Mesodermal cell (in vitro differentiated cells): ENCODE data around the gene DLG5.

Experiments
- H3K27ac ChIP-seq: 2 replicates; pipeline ENCODE4 v1.7.0; 2013; ENCODE audit warnings: mild to moderate bottlenecking, low read depth, low read length, moderate library complexity; ENCODE audit not compliant: severe bottlenecking
- H3K36me3 ChIP-seq: 2 replicates; pipeline ENCODE4 v1.7.1; 2013; ENCODE audit warnings: mild to moderate bottlenecking, low read length, moderate library complexity; ENCODE audit not compliant: control insufficient read depth, insufficient read depth
- H3K4me1 ChIP-seq: one replicate; pipeline ENCODE4 v1.7.1; 2013; ENCODE audit warnings: mild to moderate bottlenecking, low read length; ENCODE audit not compliant: insufficient read depth, control insufficient read depth, poor library complexity, severe bottlenecking
- H3K4me3 ChIP-seq: 2 replicates; pipeline ENCODE4 v1.7.0; 2013; ENCODE audit warnings: low read length, control low read depth, mild to moderate bottlenecking; ENCODE audit not compliant: insufficient read depth, poor library complexity, severe bottlenecking; ENCODE audit errors: extremely low read depth
- H3K9me3 ChIP-seq: 2 replicates; pipeline ENCODE4 v1.7.1; 2013; ENCODE audit warnings: mild to moderate bottlenecking, low read length, moderate library complexity; ENCODE audit not compliant: control insufficient read depth
- WGBS, 2 experiments: methylation state at CpG; one replicate each; pipeline ENCODE4 v1.1.5; 2013; ENCODE audit warnings: missing lambda C conversion rate in 2 of 2; ENCODE audit not compliant: insufficient coverage in 2 of 2; 5-methylcytosine and 5-hydroxymethylcytosine counted together

Gene DLG5

DNA sequence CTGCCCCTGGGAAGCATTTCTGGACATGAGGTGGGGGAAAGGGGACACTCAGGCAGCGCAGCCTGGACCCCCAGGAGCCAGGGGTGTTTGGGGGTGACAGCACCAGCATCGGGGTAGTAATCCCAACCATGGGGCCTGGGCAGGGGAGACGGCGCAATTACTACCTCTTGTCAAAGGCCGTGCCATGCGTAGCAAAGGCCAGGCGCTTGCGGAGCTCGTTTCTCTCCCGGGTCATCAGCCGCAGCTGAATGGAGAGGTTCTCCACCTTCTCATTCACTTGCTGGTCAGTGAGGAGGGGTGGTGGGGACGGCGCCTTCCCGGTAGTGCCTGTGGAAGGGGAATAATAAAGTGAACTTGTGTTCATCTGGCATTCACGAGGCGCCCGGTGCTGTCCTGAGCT, 70.0 kb downstream of the DLG5 start:
- no peak overlapping the region for H3K4me3 ChIP-seq
- WGBS, 2 experiments = 96 to 98% methylated on average over 8 to 15 of the region's 17 CpGs
- H3K9me3 ChIP-seq = no peaks in the 10 kb centered on the region
- H3K27ac ChIP-seq = no peak overlapping the region
- H3K36me3 ChIP-seq = peaks cover 72% of the 10 kb centered on the region
- H3K4me1 ChIP-seq = no peaks in the 10 kb centered on the region

DNA sequence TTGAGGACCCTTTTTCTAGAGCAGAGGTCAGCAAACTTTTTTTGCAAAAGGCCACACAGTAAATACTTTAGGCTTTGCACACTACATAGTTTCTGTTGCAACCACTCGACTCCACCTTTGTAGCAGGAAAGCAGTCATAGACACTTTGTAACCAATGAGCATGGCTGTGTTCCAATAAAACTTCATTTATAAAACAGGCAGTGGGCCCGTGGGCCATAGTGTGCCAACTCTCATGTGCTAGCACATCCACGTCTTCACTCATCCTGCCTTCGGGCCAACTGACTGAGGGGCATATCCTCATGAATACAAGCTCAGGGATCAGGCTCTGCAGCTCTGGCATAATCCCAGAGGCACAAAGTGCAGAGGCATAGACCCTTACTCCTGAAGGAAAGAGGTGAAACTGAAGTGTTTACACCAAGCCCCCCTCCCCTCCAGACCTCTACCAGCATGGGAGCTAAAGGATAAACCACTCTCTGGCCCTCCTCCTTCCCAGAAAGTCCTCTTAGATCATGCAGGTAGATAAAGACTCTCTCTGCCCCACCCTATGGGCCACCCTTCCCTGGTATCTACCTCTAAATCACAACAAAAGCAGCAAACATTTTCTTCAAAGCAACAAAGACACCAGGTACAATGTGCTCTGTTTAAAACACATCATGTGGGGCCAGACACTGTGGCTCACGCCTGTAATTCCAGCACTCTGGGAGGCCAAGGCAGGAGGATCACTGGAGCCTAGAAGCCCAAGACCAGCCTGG, 71.0 kb downstream of the DLG5 start:
- Histone ChIP-seq H3K4me1 (no peaks in the 10 kb centered on the region), H3K36me3 (peaks cover 80% of the 10 kb centered on the region), H3K9me3 (no peaks in the 10 kb centered on the region), H3K27ac (no peak overlapping the region), H3K4me3 (no peak overlapping the region)
- WGBS, 2 experiments = 93 to 95% methylated on average over 4 to 5 of the region's 5 CpGs

DNA sequence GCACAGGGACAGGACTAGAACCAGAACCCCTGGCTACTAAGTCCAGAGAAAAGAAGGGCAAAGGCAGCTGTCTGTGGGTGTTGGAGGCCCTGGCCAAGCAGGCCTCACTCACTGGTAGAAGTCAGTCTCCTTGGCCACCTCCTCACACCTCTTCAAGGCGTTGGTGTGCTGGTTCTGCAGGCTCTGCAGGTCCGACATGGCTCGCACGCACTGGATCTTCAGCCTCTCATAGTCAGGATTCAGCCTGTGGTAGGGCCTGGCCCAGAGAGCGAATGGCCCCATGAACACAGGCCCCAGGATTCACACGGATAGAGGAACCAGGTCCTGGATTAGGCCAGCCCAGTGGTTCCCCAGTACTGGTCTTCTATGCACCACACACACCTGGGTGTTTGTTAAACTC, 72.4 kb downstream of the DLG5 start:
- H3K36me3 ChIP-seq = peaks cover 90% of the 10 kb centered on the region
- whole genome bisulfite sequencing, 2 experiments = 92 to 97% methylated on average over 3 to 6 of the region's 6 CpGs
- no peaks in the 10 kb centered on the region for H3K4me1 ChIP-seq
- H3K27ac ChIP-seq = no peak overlapping the region
- no peaks in the 10 kb centered on the region for H3K9me3 ChIP-seq
- H3K4me3 ChIP-seq = no peak overlapping the region

- Histone ChIP-seq H3K27ac (no peak overlapping the region), H3K4me3 (no peak overlapping the region), H3K9me3 (no peaks in the 10 kb centered on the region), H3K36me3 (peaks cover 83% of the 10 kb centered on the region), H3K4me1 (no peaks in the 10 kb centered on the region)
- WGBS, 2 experiments = 98 to 99% methylated on average over 14 to 16 of the region's 16 CpGs
Observed at GRCh38 chr10:77853256-77853655, 73.3 kb downstream of the DLG5 start.

DNA sequence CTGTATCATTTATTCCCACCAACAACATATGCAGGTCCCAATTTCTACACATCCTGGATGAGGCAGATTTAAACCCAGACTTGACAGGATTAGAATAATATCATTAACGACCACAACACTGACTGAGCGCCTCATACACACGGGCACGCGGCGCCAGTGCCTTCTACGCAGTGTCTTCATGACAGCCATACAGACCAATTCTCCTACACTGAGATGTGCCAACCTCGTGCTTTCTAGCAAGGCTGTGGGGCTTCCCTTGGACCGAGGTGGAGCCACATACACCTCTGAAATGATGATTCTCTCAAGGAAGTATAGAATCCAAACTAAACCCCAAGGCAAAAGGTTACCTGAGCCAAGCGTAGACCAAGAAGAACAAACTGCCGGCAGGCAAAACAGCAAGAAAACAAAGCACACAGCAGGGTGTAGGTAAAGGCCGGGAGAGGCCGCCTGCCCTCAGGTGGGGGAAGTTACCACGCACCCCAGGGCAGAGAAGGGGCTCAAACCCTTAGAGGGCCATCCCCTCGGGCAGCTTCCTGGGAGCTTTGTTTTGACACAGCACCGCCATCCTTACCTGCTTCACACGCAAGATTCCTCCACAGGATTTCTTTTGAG, 75.8 kb downstream of the DLG5 start:
- Histone ChIP-seq H3K9me3 (no peaks in the 10 kb centered on the region), H3K27ac (no peak overlapping the region), H3K36me3 (peaks cover 69% of the 10 kb centered on the region), H3K4me3 (no peak overlapping the region), H3K4me1 (peaks cover 18% of the 10 kb centered on the region)
- WGBS, 2 experiments = 82 to 88% methylated on average over 12 to 13 of the region's 17 CpGs

DNA sequence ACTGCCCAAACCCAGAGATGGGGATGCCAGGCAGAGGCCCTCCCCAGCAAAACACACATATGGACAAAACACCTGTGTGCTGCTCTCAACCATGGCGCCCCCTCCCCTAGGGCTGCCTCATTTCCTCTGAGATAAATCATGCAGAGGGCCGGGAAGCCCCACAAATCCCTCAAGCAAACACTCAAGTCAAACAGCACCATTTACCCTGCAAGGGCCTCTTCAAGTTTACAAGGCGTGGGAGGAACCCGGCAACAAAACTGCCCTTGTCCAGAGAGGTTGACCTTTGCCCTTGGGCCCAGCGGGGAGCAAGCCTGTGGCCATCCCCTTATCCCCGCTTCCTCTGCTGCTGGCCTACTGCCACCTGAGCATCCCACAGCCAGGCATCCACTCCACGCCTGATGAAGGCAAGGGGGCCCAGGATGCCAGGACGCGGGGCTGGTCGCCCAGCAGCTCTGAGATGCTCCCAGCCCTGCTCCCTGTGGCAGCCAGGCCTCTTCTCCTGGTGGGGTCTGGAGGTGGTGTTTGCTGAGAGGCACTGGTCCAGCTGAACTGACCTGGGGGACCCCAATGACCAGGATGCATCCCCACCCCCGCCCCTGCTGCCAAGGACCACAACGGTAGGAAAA, 77.4 kb downstream of the DLG5 start:
- Histone ChIP-seq H3K36me3 (peaks cover 64% of the 10 kb centered on the region), H3K9me3 (no peaks in the 10 kb centered on the region), H3K4me3 (no peak overlapping the region), H3K27ac (no peak overlapping the region), H3K4me1 (peaks cover 34% of the 10 kb centered on the region)
- 59 to 66% methylated on average over 8 to 9 of the region's 12 CpGs for WGBS, 2 experiments

DNA sequence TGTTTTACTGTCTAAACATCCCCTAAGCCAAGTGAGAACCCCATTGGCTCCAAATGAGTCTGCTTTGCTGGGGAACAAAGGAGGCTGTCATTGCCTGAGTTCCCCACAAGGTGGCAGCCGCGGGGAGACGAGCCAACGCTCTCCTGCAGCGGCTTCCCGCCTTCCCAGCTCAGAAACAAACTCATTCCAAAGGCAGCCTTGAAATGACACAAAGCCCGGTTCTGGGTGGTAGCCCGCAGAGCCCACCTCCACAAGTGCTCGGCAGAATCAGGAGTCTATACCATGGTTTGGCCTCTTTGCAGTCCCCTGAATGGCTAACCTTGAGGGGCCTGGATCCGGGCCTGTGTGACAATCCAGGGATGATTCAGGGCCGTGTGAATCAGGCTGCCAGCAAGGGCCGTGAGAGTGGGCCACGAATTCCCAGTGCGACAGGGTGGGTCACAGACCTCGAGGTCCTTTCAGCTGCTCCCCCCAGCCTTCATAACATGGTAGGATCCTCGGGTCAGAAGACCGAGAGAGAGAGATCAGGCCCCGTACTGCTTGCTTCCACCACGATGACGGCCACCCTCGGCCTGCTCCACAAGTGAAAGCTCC, 79.7 kb downstream of the DLG5 start:
- WGBS, 2 experiments = 40 to 43% methylated on average over 21 of the region's 21 CpGs
- Histone ChIP-seq H3K27ac (peak overlapping the region; percentile 69), H3K4me1 (peaks cover 36% of the 10 kb centered on the region), H3K4me3 (no peak overlapping the region), H3K36me3 (peaks cover 68% of the 10 kb centered on the region), H3K9me3 (no peaks in the 10 kb centered on the region)

GRCh38 chr10:77845451-77845850, 81.1 kb downstream of the DLG5 start:
- H3K36me3 ChIP-seq = peaks cover 68% of the 10 kb centered on the region
- H3K27ac ChIP-seq = peak overlapping the region; percentile 87
- H3K4me1 ChIP-seq = peaks cover 36% of the 10 kb centered on the region
- no peaks in the 10 kb centered on the region for H3K9me3 ChIP-seq
- no peak overlapping the region for H3K4me3 ChIP-seq

DNA sequence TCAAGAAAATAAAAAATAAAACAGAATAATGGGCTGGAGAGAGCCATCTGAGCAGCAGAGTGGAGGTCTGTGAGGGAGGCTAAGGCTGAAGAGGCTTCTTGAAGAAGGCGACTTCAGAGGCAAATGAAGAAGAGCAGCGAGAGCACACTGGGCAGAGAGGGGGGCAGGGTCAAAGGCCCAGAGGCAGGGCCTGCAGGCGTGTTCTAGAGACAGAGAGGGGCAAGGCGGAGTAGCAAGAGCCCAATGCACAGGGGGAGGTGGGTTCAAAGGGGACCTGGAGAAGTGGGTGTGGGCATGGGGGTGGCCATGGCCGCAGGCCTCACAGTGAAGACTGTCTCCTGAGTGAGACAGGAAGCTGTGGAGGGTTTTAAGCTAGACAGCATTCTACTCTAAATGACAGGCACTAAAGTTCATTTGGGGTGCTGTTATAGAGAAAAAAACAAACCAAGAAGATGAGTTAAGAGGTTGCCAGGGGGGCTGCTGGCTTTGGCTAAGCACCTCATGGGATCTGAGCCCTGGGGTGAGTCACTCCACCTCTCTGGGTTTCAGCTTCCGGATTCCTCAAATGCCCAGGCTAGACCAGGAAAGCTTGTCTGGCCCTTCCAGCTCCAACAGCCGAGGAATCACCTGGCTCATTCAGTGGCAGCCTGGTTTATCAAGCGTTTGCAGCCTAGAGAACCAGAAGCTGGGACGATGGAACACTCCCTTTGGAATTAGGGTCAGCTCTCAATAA, 81.7 kb downstream of the DLG5 start:
- H3K4me3 ChIP-seq = no peak overlapping the region
- H3K9me3 ChIP-seq = no peaks in the 10 kb centered on the region
- 57 to 60% methylated on average over 9 of the region's 9 CpGs for WGBS, 2 experiments
- peaks cover 68% of the 10 kb centered on the region for H3K36me3 ChIP-seq
- peaks cover 36% of the 10 kb centered on the region for H3K4me1 ChIP-seq
- H3K27ac ChIP-seq = peak overlapping the region; percentile 87

- Histone ChIP-seq H3K9me3 (no peaks in the 10 kb centered on the region), H3K4me1 (peaks cover 36% of the 10 kb centered on the region), H3K4me3 (no peak overlapping the region), H3K36me3 (peaks cover 68% of the 10 kb centered on the region), H3K27ac (no peak overlapping the region)
- WGBS, 2 experiments = 90 to 96% methylated on average over 3 to 4 of the region's 7 CpGs
Observed at GRCh38 chr10:77844177-77844576, 82.4 kb downstream of the DLG5 start.
